Astrocyte of the hippocampus (primary cell): ENCODE data around the gene ECT2L.

ENCODE experiments used
- DNase-seq: peaks from one replicate; pipeline ENCODE4 v3.0.0; 2011; ENCODE audit warnings: low read depth, low spot score

The ECT2L gene

GRCh38 chr6:138862456-138862855 is 66.6 kb downstream of the ECT2L start:
- no peak for DNase-seq

DNA sequence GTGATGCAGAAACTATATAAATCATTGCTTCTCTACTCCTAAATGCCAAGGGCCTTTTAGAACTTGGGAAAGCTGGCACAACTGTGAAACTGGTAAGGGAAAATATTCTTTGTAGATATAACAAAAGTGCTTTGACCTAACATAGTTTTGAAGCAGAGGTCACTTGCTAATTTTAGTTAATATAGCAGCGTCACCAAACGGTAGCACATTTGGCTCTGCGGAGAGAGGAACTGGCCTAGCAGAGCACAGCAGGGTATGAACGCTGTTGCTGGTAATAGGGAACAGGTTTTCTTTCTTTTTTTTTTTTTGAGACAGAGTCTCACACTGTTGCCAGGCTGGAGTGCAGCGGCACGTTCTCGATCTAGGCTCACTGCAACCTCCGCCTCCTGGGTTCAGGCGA is 67.4 kb downstream of the ECT2L start:
- DNase-seq: no peak

DNA sequence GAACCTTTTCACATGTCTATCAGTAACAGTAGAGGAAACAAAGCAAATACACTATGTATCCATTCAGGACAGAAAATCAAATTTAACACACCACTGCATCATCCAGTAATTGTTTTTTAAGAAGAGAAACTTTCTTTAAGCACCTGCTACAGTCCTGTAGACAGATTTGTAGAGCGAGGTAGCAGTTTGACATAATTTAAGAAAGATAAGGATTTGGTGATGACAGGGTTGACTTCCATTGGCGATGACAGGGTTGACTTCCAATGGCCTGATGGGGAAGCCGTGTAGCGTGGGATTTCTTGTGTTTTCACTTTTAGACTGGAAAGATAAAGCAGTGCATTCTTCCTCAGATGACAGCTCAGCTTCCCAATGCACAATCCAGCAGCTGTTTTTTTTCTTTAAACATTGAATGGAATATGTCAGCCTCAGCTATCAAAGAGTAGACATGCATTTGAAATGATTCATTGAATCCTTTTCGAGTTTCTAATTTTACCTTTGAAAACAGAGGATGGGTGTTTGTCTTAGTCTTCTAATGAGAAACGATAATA is 68.5 kb downstream of the ECT2L start:
- no peak for DNase-seq

GRCh38 chr6:138865480-138866109 is 69.7 kb downstream of the ECT2L start:
- DNase-seq: no peak

GRCh38 chr6:138868181-138868580 is 72.3 kb downstream of the ECT2L start:
- no peak for DNase-seq

DNA sequence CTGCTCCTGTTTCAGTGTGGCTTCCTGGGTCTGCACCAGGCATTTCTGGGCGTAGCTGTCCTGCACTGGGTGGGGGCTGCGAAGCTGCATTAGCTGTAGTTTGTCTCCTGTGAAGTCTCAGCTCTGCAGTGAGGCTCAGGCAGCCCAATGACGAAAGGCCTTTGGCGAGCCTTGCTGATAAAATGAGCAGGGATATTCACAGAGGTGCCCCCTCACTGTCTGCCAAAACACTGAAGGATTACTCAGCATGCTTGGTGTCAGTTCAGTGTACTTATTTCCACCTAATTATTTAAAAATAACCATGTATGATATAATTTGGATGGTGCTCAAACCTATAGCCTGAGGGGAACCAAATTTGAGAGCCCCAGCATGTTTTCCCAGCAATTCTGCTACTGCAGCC is 73.5 kb downstream of the ECT2L start:
- peak; percentile 24 for DNase-seq

DNA sequence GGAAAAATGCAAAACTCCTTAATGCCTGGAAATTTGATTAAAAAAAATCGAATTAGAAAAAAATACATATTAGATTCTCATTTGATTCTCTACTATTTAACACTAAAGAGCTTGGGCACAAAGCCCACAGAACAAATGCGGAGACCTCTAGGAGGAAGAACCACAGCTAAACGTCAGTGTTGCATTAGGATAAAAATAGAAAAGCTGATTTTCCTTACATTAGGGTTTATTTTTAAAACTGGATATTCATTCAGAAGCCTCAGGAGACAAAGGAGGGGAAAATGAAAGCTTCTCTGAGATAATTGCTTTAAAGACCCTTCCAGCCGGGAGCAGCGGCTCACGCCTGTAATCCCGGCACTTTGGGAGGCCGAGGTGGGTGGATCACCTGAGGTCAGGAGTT is 77.3 kb downstream of the ECT2L start:
- DNase-seq: no peak

DNA sequence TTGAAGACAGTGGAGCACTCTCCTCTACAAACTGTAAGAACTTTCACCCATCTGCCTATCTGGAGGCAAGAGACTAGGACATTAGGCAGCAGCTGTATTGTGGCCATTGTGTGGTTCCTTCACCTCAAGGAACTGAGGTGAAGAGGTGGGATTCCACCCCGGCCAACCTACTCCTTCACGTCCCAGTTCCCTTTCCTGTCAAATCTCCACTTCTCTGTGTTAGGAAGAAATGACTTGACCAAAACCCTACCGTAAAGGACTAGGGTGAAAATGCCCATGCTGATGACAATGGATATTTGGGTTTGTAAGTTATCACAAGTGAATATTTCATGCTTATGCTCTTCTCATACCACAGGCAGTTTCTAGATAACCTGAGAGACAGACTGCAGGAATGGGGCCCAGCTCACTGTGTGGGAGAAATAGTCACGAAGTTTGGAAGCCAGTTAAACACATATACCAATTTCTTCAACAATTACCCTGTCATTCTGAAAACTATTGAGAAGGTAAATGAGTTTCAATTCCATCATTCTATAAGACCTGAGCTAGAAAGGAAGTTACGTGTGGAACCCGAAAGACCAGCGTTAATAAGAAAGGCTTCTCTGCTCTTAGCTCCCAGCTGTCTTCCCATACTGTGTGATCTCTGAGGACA is 86.6 kb downstream of the ECT2L start:
- DNase-seq: no peak

DNA sequence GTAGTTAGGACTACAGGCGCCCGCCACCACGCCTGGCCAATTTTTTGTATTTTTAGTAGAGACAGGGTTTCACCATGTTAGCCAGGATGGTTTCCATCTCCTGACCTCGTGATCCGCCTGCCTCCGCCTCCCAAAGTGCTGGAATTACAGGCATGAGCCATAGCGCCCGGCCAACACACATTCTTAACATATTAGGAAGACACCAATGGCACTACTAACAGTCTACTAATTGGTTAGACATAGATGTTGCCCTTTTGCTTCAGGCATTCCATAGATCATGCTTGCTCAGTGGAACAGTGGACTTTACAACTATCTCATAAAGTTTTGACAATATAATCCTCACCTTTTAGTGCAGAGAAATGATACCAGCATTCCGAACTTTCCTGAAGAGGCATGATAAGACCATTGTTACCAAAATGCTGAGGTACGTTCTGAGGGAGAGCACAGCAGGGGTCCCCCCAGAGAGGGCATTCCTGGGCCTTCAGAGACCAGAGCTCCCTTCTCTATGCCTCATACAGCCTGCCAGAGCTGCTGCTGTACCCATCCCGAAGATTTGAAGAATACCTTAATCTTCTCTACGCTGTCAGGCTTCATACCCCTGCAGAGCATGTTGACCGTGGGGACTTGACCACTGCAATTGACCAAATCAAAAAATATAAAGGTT is 89.4 kb downstream of the ECT2L start:
- DNase-seq: no peak

- peak; percentile 14 for DNase-seq
Observed at GRCh38 chr6:138891255-138891986, 95.5 kb downstream of the ECT2L start.

GRCh38 chr6:138896104-138896756 is 100.3 kb downstream of the ECT2L start:
- DNase-seq: no peak

DNA sequence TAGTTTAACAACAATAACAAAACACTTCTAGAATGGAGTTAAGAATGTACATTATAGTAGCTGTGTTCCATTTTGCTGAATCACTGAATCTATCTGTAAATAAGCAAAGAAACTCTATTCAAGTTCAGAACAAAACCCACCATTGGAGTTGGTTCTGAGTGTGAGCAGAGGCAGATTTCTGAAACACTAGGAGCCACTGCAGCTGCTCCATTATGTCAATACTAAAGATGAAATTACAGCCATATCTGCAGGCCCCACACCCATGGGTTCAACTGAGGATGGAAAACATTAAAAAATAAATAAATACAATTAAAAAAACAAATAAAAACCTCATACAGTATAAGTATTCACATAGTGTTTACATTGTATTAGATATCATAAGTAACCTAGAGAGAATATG is 101.1 kb downstream of the ECT2L start:
- DNase-seq: no peak

DNA sequence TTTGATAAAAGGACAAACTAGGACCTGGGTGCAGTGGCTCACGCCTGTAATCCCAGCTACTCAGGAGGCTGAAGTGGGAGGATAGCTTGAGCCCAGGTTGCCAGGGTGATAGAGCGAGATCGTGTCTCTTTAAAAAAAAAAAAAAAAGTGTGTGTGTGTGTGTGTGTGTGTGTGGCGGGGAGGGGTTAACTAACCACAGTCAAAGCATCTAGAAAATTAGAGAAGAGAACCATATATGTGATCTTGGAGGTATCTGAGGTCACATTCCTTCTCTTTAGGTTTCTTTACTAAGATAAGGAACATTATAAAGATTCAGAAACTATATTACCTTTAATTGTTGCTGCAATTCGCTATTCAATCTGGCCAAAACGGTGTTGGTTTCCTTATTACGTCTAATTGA is 111.3 kb downstream of the ECT2L start:
- no peak for DNase-seq

- DNase-seq: no peak
Observed at GRCh38 chr6:138909511-138909910, 113.6 kb downstream of the ECT2L start.

DNA sequence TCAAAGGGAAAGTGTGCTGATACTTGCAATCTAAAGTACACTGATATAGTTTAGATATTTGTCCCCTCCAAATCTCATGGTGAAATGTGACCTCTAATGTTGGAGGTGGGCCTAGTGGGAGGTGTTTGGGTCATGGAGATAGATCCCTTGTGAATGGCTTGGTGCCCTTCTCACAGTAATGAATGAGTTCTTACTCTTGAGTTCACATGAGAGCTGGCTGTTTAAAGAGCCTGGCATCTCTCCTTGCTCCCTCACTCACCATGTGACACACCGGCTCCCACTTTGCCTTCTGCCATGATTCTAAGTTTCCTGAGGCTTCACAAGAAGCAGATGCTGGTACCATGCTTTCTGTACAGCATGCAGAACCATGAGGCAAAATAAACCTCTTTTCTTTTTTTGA is 114.1 kb downstream of the ECT2L start:
- DNase-seq: no peak

GRCh38 chr6:138912308-138912707 is 116.4 kb downstream of the ECT2L start:
- DNase-seq: no peak

DNA sequence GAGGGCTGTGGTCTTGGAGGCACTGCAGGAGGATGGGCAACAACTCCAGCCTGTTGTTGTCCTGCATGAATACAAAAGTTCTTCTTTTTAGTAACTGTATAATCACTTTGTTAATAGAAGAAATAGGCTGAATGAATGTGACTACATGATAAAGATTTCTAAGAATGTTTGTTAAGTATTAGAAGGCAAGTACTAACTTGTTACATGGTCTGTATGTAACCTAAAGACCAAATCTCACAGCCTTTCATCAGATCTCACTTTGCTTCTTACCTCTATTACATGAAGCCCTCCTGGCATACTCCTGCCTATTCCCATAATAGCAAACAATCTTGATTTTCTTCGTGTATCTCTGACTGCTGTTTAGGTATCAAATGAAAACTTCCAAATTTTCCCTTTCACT is 118.8 kb downstream of the ECT2L start:
- no peak for DNase-seq

DNA sequence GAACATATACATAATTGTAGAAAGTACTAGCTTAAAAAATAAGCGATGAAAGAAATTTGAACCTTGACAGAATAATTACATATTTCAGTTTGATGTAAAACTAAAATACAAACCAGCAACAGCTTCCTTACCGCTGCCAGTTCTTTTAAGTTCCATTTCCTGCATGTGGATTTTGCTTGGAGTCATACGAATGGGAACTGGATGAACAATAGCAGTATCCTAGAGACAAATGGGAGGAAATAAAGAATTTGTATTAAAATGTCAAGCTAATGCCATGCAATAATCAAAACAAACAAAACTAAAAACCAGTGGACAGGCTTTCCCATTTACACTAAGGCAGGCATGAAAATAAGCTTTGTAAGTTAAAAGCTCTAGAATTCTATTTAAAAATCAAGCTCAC is 125.0 kb downstream of the ECT2L start:
- DNase-seq: no peak

- no peak for DNase-seq
Observed at GRCh38 chr6:138923561-138923960, 127.7 kb downstream of the ECT2L start.

DNA sequence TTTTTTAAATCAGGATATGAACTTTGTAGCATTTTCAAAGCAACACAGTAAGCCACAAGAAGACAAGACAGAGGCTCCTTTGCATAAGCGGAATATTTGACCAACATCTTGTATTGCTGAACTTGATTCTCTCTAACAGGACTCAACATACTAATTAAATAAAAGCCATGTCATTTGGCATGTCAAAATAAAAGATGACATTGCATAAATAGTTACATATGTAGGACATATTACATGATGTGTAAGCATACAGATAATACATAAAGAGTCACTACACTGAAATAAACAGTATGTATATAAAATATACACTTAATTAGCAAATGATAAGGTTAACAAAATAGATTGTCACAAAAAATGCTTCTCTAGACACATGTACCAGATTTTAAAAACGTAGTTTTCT is 129.9 kb downstream of the ECT2L start:
- no peak for DNase-seq

DNA sequence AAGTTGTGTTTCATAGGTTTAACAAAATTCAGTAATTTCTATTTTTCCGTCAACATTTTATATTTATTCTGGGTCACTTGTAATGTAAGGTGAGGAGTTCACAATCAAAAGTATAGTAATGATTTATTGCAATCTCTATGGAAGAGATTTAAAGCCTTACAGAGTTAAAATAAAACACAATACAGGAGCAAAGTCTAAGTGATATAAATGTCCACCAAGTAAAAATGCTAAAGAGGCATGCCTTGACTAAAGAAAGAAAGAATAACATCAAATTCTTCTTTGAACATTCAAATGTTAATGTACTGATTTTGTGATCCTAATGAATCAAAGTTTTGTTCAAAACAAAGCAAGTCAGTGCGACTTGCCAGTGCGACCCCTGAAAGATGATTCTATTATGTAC is 130.7 kb downstream of the ECT2L start:
- no peak for DNase-seq

GRCh38 chr6:138931660-138932059 is 135.8 kb downstream of the ECT2L start:
- no peak for DNase-seq
